ENCODE data around the gene HOXD3.

The HOXD3 gene

DNA sequence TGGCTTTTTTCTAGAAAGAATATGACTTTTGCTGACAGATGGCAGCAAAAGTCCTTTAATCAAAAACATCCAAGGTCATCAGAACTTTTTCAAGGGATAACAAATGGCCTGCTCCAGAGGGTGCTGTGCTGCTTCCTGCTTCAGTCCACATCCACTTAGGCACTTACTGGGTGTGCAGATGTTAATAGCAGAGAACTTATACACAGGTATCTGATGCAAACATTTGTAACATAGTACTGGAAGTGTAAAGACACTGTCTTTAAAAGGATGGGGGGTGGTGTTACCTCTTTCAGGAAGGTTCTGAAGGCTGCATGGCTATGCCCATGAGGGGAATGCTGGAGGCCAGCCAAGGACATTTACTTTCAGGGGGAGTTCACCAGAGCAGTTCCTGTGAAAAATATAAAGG, 22.1 kb upstream of the HOXD3 start:
- peak; percentile 51 for DNase-seq

DNA sequence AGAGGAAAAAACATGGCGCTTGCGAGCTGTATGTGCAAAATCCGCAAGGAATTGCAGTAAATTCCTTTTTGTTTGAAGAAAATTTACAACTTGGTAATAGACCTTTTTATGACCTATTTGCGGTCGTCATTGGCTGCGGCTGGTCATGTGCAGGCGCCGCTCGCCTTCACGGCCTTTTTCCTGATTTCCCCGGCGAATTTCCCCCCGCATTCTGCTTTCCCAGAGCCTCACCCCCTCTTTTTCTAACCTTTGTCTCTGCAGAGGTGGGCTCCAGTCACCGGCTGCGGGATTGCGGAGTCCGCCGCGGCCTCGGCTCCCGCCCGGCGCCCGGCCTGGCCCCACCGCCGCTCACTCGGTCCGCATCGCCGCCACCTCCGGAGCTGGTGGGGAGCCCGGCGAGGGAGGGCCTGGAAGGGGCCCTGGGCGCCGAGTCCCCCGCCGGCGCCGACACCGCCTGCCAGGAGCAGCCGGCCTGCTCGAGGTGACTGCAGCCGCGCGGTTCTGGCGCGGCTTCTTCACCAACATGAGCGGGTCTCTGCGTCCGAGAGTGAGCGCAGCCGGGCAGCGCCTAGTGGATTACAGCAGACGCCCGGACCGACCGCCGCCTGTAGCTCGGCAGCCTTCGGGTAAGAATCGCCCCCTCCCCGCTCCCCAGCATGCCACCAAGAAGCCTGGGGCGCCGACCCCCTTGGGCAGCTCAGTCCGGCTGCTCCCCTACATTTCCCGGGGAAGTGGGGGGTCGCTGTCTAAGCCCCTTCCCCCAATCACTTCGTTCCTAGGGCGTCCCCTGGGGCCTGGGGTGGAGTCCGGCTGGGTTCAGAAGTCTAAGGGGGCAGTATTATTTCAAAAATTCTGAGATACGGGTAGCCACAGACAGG, 20.5 kb upstream of the HOXD3 start:
- DNase-seq = no peak

DNA sequence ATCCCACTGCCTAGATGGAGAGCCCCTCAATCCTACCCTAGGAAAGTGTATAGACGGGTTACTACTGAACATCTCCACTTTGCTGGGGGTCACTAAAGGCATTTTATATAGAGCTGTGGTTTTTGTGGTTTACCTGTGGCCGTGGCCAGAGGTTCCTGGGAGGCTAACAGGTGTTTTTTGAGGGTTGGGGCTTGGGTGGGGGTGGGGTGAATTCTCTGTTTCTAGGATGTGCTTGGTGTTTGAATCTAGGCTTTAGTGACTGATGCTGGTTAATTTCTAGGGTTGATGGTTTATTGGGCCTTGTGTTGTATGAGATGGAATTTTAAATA, 19.9 kb upstream of the HOXD3 start:
- DNase-seq = no peak

DNA sequence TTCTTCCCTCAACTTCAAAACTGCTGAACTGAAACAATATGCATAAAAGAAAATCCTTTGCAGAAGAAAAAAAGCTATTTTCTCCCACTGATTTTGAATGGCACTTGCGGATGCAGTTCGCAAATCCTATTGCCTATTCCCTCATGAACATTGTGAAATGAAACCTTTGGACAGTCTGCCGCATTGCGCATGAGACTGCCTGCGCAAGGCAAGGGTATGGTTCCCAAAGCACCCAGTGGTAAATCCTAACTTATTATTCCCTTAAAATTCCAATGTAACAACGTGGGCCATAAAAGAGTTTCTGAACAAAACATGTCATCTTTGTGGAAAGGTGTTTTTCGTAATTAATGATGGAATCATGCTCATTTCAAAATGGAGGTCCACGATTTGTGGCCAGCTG, 19.2 kb upstream of the HOXD3 start:
- no peak for DNase-seq

DNA sequence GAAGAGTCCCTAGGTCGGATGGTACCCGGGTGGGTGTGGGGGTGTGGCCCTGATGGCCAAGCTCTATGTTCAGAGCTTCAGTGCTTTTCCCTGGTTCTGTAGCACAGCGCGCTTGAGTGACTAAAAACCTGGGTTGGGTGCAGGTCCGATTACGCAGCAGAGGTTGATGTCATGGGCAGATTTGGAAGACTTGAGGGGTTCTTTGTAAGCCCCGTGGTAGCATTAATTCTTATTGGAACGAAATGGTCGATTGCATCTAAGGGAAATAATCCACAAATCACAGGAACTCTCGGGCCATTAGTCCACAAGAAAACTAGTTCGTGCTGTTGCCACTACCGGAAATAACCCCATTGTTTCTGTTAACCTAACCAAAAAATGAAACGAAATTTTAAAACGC, 18.6 kb upstream of the HOXD3 start:
- DNase-seq = no peak

DNA sequence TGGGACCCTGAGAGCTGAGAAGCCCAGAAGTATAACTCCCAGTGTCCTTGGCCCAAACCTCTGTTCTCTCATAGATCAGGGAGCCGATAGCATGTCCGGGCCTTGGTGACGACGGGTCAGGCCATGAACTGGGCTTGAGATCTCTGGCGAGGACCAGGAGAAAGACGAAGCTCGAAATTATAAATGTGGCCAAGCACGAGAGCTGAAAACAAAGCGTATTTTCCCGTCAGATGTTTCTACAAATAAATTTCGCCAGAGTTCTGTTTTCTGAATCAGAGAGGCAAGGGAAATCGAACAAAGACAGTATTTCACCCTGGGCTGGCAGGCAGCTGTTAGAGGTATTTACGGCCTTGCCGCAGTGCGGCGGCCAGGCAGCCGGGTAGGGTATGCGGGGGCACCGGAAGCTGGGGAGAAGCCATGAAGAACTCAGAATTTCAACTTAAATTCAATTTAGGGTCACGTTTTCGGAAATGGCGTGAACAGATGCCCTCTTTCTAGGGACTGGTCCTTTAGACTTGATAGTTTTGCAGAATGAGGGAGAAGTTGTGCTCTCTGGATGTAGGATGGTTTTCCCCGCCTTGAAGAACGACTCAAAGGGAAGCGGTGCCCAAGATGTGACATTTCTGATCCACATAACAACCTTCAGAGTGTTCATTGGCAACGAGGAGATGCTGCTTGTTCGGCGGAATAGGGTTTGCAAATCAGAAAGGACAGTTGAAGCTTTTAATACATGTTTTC, 18.0 kb upstream of the HOXD3 start:
- DNase-seq = no peak

DNA sequence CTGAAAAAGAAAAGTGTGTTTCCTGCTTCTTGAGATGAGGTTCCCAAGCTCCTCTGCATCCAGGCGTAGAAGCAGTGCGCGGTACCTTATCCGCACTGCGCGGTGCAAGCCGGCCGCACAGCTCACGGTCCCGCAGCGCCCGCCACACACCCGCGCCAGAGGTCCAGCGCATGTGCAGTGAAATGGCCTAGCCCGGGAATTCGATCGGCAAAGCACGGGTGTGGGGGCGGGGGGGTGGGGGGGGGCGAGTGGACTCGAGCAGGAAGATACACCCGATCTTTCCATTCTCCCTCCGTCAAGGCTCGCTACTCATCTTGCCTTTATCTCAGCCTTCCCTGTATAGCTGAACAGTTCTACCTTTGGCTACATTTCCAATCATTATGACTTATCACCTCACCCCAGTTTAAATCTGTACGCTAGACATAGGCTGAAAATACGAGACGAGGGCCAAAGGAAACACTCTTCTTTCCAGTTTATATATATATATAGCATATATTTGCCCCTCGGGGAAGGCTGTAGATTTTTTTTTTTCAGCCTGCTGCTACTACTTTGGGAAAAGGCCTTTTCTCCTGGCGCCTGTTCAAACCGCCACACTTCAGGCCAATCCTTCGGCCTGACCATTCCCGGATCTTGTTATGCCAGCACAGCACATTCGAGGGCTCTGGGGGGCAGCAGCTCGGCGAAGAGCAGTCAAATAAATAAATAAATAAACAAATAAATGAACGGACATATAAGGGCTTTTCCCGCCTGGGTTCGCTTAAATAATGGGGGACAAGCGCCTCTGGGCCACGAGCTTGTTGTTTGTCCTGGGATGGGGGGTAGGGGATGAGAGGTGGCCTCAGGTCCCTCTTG, 17.2 kb upstream of the HOXD3 start:
- DNase-seq = no peak

DNA sequence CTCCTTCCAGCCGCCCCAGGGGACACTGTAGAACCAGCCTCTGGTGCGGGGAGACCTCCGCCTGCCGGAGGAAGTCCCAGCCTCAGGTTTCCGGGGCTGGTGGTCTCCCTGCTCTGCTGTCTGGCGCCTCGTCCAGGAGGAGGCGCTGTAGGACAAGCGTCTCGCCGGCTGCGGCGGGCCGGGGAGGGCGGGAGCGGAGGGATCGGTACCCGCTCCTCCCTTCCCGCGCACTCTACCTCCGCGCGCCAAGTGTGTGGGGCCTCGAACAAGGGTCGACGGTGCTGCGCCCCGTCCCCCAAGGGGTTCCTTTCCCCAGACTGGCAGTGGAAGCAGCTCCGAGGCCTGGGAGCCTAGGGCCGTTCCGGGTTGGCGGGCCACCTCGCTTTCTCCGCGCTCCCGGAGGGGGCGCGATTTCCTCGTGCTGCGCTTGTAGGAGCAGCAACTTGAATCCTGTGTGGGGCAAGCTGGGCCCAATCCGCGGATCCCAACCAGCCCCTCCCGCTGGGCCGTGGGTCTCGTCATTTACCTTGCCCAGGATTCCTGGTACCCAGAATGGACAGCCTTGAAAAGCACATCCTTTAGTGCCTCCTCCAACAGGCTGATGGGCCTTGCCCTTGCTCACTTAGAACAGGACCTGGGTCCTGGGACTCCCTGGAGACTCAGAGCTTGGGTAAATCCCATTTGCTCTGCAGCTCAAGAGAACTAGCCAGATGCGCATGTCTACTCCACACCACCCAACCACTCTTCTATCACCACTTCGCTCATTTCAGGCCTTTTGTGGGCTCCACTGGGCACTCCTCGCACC, 16.4 kb upstream of the HOXD3 start:
- peak; percentile 87 for DNase-seq

DNA sequence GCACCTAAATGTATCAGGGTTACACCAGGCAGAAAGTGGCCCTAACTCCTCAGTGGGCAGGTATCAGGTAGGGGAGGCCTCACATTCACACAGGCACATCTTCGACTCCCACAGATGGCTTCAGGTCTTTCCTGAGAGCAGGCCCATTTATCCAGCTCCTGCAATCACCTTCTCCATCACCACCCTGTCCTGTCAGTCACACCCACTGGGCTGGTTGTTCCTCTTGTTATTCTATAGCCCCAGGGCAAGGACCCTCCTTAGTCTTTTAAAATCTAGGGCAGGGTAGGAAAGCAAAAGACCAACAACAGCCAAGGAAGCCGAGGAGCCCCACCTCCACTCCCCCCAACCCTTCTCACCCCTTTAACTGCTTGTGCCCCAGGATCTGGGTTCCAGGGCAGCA, 14.8 kb upstream of the HOXD3 start:
- no peak for DNase-seq

DNA sequence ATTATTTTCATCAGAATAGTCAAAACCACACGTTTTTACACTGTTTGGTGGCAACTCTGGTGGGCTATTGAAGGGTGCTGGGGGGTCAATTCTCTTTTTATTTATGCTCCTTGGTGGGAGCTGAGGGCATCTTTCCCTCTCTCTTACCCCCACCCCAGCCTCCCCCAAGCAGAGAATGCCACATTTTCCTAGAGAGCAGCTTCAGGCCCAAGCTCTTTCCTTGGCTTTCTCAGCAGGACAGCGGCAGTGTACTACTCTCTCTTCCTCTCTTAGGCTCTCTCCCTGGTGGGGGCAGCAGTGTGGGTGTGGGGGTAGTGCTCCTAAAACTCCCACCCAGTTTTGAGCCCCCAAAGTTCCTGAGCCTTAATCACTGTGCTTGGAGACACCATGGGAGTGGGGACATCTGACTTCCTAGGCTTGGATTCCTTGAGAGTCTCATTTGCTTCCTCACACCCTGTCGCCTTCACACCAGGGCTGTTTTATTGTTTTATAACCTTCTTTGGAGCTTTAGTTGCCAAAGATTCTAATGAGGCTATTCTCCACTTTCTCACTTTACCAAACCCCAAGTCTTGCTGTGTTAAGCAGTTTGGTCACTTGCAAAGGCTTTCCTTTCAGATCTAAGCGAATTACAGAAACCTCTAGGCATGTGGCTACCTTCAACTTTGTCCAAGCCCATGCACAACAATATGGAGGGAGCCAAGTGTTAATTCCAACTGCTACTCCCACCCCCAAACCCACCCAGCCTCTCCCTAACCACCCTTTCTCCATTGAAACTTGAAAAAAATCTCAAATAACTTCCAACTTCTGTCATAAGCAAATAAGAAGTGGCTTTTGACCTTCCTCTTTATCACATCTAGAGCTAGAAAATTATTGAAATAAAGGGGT, 11.8 kb upstream of the HOXD3 start:
- DNase-seq = no peak

DNA sequence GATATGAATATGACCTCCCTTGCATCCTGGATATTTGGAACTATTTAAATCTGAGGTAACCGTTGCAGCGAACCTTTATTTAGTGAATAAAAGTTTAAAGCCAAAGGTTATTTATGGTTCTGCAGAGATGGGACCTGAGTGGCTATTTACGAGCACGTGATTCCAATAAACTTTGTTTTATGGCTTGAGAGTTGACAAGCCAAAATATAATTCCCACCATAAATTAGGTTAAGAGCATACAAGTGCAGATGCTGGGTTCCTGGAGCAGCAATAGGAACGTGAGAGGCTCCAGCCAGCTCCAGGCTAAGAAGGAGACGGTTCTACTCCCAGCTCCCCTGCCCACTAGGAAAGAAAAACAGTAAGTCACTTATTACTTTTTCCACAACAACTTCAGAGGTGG, 11.0 kb upstream of the HOXD3 start:
- no peak for DNase-seq

DNA sequence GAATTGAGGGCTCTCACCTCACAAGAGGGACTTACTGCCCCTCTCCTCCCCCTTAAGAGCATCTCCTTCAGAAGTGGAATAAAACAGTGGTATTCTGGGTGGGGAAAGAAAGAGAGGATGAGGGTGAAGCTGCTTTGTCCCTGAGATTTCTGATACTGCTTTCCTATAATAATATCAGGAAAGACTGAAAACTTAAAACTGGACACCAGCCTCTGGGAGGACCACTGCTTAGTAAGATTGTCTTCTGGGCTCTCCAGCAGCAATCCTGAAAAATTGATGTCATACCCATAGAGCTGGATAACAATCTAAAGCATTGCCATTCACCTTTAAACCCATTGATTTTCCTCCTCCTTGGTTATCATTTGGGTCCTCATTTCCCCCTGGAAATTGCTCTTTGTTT, 10.5 kb upstream of the HOXD3 start:
- DNase-seq = no peak

DNA sequence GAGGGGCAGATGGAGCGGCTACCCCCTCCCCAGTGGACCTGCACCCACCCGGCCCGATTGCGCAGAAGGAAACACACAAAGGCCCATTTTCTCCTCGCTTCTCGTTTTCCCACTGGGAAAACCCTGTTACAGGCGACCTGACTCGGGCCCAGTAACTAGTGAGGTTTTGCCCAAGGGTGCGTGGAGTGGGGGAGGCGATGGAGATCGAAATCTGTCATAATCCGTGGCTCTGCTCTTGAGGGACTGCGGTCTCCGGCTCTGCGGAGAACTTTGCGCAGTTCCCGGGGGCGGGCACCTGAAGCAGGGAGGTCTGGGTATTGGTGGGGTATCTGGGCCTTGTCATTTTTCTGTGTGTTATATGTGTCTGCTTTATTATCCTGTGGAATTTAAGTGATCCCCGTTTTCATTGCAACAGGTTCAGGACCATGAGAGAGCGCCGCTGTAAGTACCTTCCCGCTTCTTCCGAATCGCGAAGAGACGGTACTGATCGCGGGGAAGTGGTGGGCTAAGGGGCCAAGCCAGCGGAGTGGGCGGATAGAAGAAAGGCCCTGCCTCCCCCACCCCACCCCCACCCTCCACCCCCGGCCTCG, 9.8 kb upstream of the HOXD3 start:
- no peak for DNase-seq

DNA sequence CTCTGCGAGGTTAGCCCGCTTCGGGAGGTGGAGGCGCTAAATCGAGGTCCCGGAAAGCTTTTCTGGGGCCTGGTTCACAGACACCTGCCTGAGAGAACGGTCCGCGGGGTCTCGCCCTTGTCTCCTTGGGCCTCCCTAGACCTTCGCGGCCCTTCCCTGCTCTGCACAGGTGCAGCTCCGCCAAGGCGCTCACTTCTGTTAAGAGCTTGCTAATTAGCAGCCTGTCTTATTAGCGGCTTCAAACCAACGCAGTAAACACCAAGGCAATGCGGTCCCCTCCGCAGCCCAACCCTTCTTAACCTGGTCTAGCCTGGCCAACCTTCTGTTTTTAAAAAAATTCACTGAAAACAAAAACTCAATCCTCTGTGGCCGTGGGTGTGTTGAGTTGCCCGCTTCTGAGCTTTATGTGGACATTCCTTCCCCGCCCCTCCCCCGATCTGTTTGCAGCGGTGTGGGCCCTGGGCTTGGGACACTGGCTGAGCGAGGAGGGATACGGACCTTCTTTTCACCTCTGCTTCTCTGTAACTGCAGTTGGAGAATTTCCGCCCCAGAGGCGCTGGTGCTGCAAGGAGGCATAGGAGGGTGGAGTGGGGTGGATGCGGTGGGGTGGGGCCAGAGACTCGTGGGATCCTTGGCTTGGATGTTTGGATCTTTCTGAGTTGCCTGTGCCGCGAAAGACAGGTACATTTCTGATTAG, 9.2 kb upstream of the HOXD3 start:
- no peak for DNase-seq

DNA sequence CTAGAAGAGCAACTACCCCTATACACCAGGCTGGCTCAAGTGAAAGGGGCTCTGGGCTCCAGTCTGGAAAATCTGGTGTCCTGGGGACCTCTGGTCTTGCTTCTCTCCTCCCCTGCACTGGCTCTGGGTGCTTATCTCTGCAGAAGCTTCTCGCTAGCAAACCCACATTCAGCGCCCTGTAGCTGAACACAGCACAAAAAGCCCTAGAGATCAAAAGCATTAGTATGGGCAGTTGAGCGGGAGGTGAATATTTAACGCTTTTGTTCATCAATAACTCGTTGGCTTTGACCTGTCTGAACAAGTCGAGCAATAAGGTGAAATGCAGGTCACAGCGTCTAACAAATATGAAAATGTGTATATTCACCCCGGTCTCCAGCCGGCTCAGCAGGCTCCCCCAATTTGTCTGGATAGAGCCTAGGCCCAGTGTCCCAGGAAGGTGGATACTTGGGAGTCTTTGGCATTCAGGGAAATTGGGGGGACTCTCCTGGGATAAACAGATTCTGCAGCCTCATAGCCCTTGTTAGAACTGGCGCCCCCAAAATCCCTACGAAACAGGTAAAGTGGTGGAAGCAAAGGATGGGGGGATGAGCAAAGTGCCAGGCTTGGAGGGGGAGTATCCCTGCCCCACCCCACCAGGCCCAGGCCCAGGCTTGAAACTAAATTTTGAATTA, 8.2 kb upstream of the HOXD3 start:
- no peak for DNase-seq

DNA sequence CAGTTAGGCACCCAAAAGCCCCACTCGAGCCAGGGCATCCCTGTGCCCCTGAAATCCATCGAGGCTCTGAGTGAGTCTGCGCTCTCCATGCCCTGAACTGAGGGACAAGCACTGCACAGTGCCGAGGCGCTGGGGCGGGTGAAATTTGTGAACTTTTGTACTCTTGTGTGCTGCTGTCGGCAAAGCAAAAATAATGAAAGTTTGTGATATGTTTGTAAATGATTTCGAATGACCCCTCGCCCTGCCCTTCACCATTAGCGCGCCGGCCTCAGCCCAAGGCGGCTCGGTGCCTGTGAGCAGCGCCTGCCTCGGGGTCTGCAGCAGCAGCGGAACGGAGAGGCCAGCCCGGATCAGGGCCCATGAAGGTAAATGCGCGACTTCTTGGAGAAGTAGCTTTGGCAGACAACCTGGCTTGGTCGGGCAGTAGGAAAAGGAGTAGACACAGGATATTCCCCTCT, 7.6 kb upstream of the HOXD3 start:
- DNase-seq = no peak

DNA sequence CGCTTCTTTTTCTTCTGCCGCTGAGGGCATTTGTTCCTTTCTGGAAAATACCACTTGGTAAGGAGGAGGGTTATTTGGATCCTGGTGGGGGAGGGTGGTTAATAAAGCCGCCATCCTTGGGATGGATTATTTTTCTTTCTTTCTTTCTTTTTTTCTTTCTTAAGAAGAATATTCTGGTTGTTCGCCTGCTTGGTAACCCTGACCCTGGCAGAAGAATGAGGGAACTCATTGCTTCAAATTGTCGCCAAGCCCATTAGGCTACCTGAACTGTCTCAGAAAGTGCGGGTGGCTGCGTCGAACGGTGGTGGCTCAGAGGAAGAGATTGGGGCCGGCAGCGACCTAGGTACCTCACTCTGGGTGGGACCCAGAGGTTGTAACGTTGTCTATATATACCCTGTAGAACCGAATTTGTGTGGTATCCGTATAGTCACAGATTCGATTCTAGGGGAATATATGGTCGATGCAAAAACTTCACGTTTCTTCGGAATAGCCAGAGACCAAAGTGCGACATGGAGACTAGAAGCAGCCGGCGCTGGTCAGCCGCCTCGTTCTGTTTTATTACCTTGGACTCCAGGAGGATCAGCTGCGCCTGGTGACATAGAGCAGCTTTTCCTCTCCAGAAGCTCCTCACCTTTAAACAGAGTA, 7.0 kb upstream of the HOXD3 start:
- DNase-seq = no peak

DNA sequence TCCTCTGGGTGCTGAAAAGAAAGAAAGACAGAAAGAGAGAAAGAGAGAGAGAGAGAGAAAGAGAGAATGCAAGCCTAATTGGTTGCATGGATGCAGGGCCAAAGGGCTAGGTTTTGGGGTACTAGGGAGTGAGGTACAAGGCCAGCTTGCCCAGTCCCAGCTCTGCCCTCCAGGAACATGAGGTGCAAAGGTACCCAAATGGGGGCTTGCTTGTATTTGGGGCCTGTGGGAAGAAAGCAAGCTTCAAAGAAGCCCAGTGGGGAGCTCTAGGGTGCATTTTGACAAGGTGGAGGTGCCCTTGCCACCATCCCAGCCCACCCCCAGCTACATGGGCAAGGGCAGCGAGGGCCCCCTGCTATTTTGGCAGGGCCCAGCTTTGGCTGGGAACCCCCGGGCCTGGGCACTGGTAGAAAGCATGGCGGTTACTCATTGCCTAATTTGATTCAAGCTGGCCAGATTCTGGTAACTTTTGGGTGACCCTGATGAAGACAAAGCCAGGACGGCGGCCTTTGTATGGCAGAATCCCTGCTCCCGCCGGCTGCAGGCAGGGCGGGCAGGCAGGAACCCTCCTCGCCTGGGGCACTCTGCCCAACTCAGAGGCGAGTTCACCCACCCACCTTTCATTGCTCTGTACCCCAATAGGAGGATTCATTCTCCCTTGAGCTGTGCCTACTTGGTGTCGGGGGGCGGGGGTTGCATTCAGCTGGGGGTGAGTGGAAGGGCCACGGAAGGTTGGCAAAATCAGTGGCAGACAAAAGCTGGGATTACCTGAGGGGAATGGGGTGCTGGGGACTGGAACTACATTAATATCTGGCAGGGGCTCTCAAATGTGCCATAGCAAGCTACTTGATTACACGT, 6.3 kb upstream of the HOXD3 start:
- DNase-seq = no peak
